Hepatocyte (in vitro differentiated cells): Measurements from ENCODE around the gene NAT14. TPM values are rescaled to one million over a fixed set of nuclear protein-coding genes. Genes with fewer than 3 reads are reported as not detected.

ENCODE experiments used
- DNase-seq: peaks from one replicate; pipeline ENCODE4 v3.0.0-alpha.2; 2016; ENCODE audit warnings: low spot score
- H2AFZ ChIP-seq: fragments of 200-600 bp; sonication (generic); 2 replicates; pipeline ENCODE4 v1.6.0; 2016; ENCODE audit warnings: antibody characterized with exemption, mild to moderate bottlenecking
- H3K27ac ChIP-seq: fragments of 200-600 bp; sonication (generic); 2 replicates; pipeline ENCODE4 v1.5.1; 2016; ENCODE audit warnings: mild to moderate bottlenecking
- H3K27me3 ChIP-seq: fragments of 200-600 bp; sonication (generic); 2 replicates; pipeline ENCODE4 v1.6.1; 2016
- H3K36me3 ChIP-seq: fragments of 200-600 bp; sonication (generic); replicated peaks from 2 replicates; pipeline ENCODE4 v1.5.1; 2016; ENCODE audit warnings: low read depth; ENCODE audit not compliant: insufficient read depth
- H3K4me1 ChIP-seq: fragments of 200-600 bp; sonication (generic); 2 replicates; pipeline ENCODE4 v1.5.1; 2016; ENCODE audit warnings: mild to moderate bottlenecking, moderate library complexity; ENCODE audit not compliant: insufficient read depth
- H3K4me2 ChIP-seq: fragments of 200-600 bp; sonication (generic); 2 replicates; pipeline ENCODE4 v1.6.0; 2016
- H3K4me3 ChIP-seq: fragments of 200-600 bp; sonication (generic); 2 replicates; pipeline ENCODE4 v1.5.1; 2016; ENCODE audit warnings: mild to moderate bottlenecking
- H3K79me2 ChIP-seq: fragments of 200-600 bp; sonication (generic); 2 replicates; pipeline ENCODE4 v1.6.0; 2017; ENCODE audit warnings: mild to moderate bottlenecking
- H3K9me2 ChIP-seq: fragments of 200-600 bp; sonication (generic); replicated peaks from 2 replicates; pipeline ENCODE4 v1.6.0; 2017; ENCODE audit warnings: mild to moderate bottlenecking; ENCODE audit not compliant: insufficient read depth
- H3K9me3 ChIP-seq: fragments of 200-600 bp; sonication (generic); 2 replicates; pipeline ENCODE4 v1.5.1; 2016; ENCODE audit warnings: low read depth, mild to moderate bottlenecking
- H4K20me1 ChIP-seq: fragments of 200-600 bp; sonication (generic); 2 replicates; pipeline ENCODE4 v1.6.0; 2016; ENCODE audit warnings: mild to moderate bottlenecking; ENCODE audit not compliant: insufficient read depth, poor library complexity, severe bottlenecking
- EZH2 ChIP-seq: fragments of 200-600 bp; sonication (generic); IDR thresholded peaks from 2 replicates; pipeline ENCODE4 v1.6.1; 2016; ENCODE audit warnings: antibody characterized with exemption, mild to moderate bottlenecking, borderline replicate concordance
- EZH2phosphoT487 ChIP-seq: fragments of 200-600 bp; sonication (generic); IDR thresholded peaks from one replicate; pipeline ENCODE4 v1.6.1; 2018; ENCODE audit warnings: antibody characterized with exemption, mild to moderate bottlenecking, low read depth, moderate library complexity; ENCODE audit not compliant: unreplicated experiment, severe bottlenecking
- WGBS: methylation state at CpG from one replicate; pipeline ENCODE4 v1.1.6; 2016; ENCODE audit warnings: low lambda C conversion rate; ENCODE audit errors: missing lambda C conversion rate; 5-methylcytosine and 5-hydroxymethylcytosine counted together
- polyA plus RNA-seq: library from polyadenylated mRNA; unstranded; fragments of >200 nt; fragmentation: Nextera tagmentation; extraction: Ambion mirVana; gene quantifications from 2 replicates; pipeline ENCODE4 v1.2.1, GENCODE V29; 2016
- total RNA-seq: library from RNA; depleted of rRNA; stranded (reverse); fragments of >200 nt; gene quantifications from 2 replicates; pipeline ENCODE4 v1.2.3, GENCODE V29; 2014
- TF ChIP-seq, protein P1 (sequence below): fragments of 200-600 bp; sonication (generic); IDR thresholded peaks from 2 replicates; pipeline ENCODE4 v1.5.1; 2016; ENCODE audit warnings: antibody characterized with exemption, mild to moderate bottlenecking; ENCODE audit not compliant: poor library complexity

Gene NAT14
- total and polyA plus RNA-seq, 2 experiments from 2014 or later, result 22.3 to 40.3 TPM

DNA sequence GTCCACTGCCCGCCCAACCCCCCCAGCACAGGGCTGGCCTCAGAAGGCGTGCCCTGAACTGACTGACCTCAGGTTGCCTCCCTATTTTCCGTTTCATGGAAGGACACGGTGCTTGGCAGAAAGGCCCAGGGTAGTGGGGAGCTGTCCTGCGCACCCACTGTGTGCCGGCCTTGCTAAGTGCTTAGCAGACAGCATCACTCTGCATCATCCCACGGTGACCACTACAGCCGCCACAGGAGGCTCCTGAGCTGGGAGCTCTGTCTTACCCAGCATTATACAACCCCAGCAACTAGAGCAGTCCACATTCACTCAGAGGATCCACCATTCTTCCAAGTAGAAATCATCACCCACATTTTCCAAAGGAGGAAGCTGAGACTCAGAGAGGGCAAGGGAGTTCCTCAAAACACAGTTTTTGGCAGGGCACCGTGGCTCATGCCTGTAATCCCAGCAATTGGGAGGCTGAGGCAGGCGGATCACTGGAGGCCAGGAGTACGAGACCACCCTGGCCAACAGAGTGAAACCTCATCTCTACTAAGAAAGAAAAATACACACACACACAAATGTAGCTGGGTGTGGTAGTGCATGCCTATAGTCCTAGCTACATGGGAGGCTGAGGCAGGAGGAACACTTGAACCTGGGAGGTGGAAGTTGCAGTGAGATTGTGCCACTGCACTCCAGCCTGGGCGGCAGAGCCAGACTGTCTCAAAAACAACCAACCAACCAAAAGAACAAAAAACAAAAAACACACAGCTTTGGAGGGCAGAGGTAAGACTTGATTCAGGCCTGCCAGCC lies 50.4 kb downstream of the NAT14 start:
- no peak for TF ChIP-seq EZH2phosphoT487
- TF ChIP-seq EZH2, result no peak
- TF ChIP-seq, protein P1, sequence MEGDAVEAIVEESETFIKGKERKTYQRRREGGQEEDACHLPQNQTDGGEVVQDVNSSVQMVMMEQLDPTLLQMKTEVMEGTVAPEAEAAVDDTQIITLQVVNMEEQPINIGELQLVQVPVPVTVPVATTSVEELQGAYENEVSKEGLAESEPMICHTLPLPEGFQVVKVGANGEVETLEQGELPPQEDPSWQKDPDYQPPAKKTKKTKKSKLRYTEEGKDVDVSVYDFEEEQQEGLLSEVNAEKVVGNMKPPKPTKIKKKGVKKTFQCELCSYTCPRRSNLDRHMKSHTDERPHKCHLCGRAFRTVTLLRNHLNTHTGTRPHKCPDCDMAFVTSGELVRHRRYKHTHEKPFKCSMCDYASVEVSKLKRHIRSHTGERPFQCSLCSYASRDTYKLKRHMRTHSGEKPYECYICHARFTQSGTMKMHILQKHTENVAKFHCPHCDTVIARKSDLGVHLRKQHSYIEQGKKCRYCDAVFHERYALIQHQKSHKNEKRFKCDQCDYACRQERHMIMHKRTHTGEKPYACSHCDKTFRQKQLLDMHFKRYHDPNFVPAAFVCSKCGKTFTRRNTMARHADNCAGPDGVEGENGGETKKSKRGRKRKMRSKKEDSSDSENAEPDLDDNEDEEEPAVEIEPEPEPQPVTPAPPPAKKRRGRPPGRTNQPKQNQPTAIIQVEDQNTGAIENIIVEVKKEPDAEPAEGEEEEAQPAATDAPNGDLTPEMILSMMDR, result no peak
- Histone ChIP-seq H3K27ac (no peak overlapping the region), H2AFZ (no peak overlapping the region), H3K36me3 (no peaks in the 10 kb centered on the region), H3K79me2 (no peaks in the 10 kb centered on the region), H3K4me1 (no peaks in the 10 kb centered on the region), H3K9me3 (no peaks in the 10 kb centered on the region), H4K20me1 (no peaks in the 10 kb centered on the region), H3K9me2 (no peaks in the 10 kb centered on the region), H3K4me2 (no peak overlapping the region), H3K27me3 (no peaks in the 10 kb centered on the region), H3K4me3 (no peak overlapping the region)
- no peak for DNase-seq
- 88% methylated on average over 12 of the region's 12 CpGs for WGBS

DNA sequence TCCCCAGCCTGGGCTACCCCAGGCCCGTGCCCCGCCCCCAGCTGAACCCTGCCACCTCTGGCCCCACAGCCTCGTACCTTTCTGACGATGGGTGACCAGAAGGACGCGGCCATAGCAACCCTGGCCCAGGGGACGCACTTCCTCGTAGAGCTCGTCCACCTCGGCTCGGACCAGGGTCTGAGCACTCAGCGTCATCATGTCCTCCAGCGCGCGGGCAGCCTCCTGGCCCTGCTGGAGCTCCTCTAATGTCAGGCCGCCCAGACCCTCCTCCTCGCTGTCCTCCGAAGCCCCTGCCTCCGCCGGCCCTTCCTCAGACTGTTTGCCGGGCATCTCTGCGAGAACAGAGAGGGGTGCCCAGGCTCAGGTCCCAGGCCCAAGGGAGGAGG lies 51.0 kb downstream of the NAT14 start:
- no peak overlapping the region for H3K4me2 ChIP-seq
- no peaks in the 10 kb centered on the region for H3K9me2 ChIP-seq
- H3K36me3 ChIP-seq, result no peaks in the 10 kb centered on the region
- no peak overlapping the region for H3K27ac ChIP-seq
- H4K20me1 ChIP-seq, result no peaks in the 10 kb centered on the region
- no peaks in the 10 kb centered on the region for H3K9me3 ChIP-seq
- DNase-seq, result no peak
- H3K4me1 ChIP-seq, result no peaks in the 10 kb centered on the region
- WGBS, result 83% methylated on average over 15 of the region's 22 CpGs
- H3K27me3 ChIP-seq, result no peaks in the 10 kb centered on the region
- no peak for TF ChIP-seq EZH2phosphoT487
- TF ChIP-seq EZH2, result no peak
- TF ChIP-seq, protein P1, result no peak
- no peak overlapping the region for H2AFZ ChIP-seq
- H3K4me3 ChIP-seq, result no peak overlapping the region
- no peaks in the 10 kb centered on the region for H3K79me2 ChIP-seq

DNA sequence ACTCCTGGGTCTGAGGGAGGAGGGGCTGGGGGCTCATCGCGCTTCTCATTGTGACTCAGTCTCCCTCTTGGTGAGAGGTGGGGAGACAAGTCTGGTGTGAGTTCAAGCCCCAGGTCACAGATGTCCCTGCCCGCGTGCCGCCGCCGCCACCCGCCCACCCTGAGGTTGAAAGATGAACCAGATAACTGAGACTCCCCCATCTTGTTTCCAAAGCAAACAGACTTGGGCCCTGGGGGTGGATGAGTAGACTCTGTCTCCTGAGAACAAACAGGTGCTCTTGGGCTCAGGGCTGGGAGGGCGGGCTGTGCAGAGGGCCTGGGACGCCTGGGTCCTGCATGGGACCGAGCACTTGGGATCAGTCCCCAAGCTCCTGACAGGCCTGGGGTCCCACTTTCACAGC lies 51.4 kb downstream of the NAT14 start:
- WGBS, result 80% methylated on average over 2 of the region's 11 CpGs
- no peaks in the 10 kb centered on the region for H3K9me3 ChIP-seq
- no peak overlapping the region for H3K4me2 ChIP-seq
- no peak overlapping the region for H2AFZ ChIP-seq
- H3K79me2 ChIP-seq, result no peaks in the 10 kb centered on the region
- no peaks in the 10 kb centered on the region for H3K9me2 ChIP-seq
- no peak overlapping the region for H3K4me3 ChIP-seq
- no peaks in the 10 kb centered on the region for H3K27me3 ChIP-seq
- H4K20me1 ChIP-seq, result no peaks in the 10 kb centered on the region
- no peaks in the 10 kb centered on the region for H3K36me3 ChIP-seq
- TF ChIP-seq, protein P1, result no peak
- no peak for TF ChIP-seq EZH2phosphoT487
- no peak for TF ChIP-seq EZH2
- no peak overlapping the region for H3K27ac ChIP-seq
- H3K4me1 ChIP-seq, result no peaks in the 10 kb centered on the region
- no peak for DNase-seq

Other genes with a start within 250 kb of the NAT14 start
- gene PPP6R1, start 226.2 kb upstream of the NAT14 start, total RNA-seq, result 37.1 and 39.5 TPM in 2 replicates
- 76.0 and 79.3 TPM in 2 replicates for gene PPP6R1, start 226.2 kb upstream of the NAT14 start, polyA plus RNA-seq
- 31.5 and 33.9 TPM in 2 replicates for gene HSPBP1, start 205.1 kb upstream of the NAT14 start, total RNA-seq
- gene HSPBP1, start 205.1 kb upstream of the NAT14 start, polyA plus RNA-seq, result 52.2 and 54.5 TPM in 2 replicates
- gene BRSK1, start 201.2 kb upstream of the NAT14 start, total RNA-seq, result 3.3 and 13.2 TPM in 2 replicates
- 2.4 and 2.7 TPM in 2 replicates for gene BRSK1, start 201.2 kb upstream of the NAT14 start, polyA plus RNA-seq
- gene TMEM150B, start 159.8 kb upstream of the NAT14 start, total RNA-seq, result 10.6 and 25.4 TPM in 2 replicates
- gene TMEM150B, start 159.8 kb upstream of the NAT14 start, polyA plus RNA-seq, result 8.1 and 9.2 TPM in 2 replicates
- gene KMT5C, start 145.3 kb upstream of the NAT14 start, total RNA-seq, result 13.6 and 22.8 TPM in 2 replicates
- gene KMT5C, start 145.3 kb upstream of the NAT14 start, polyA plus RNA-seq, result 23.6 and 38.0 TPM in 2 replicates
- gene COX6B2, start 130.5 kb upstream of the NAT14 start, total RNA-seq, result 0.20 and 0.50 TPM in 2 replicates
- gene COX6B2, start 130.5 kb upstream of the NAT14 start, polyA plus RNA-seq, result 4.5 and 7.8 TPM in 2 replicates
- not detected in 2 replicates for gene GARIN5B, start 121.9 kb upstream of the NAT14 start, total RNA-seq
- 0.18 TPM in 1 of 2 replicates, not detected in the other for gene GARIN5B, start 121.9 kb upstream of the NAT14 start, polyA plus RNA-seq
- gene IL11, start 114.7 kb upstream of the NAT14 start, total RNA-seq, result 1.4 and 4.4 TPM in 2 replicates
- gene IL11, start 114.7 kb upstream of the NAT14 start, polyA plus RNA-seq, result 6.6 and 8.5 TPM in 2 replicates
- gene TMEM190, start 108.4 kb upstream of the NAT14 start, total RNA-seq, result not detected in 2 replicates
- 6.6 and 13.0 TPM in 2 replicates for gene TMEM190, start 108.4 kb upstream of the NAT14 start, polyA plus RNA-seq
- gene TMEM238, start 100.9 kb upstream of the NAT14 start, total RNA-seq, result 1.8 and 9.1 TPM in 2 replicates
- gene TMEM238, start 100.9 kb upstream of the NAT14 start, polyA plus RNA-seq, result 29.6 and 39.2 TPM in 2 replicates
- 604 and 984 TPM in 2 replicates for gene RPL28, start 99.3 kb upstream of the NAT14 start, total RNA-seq
- gene RPL28, start 99.3 kb upstream of the NAT14 start, polyA plus RNA-seq, result 410 and 437 TPM in 2 replicates
- gene UBE2S, start 77.4 kb upstream of the NAT14 start, total RNA-seq, result 18.5 and 20.4 TPM in 2 replicates
- 105 and 116 TPM in 2 replicates for gene UBE2S, start 77.4 kb upstream of the NAT14 start, polyA plus RNA-seq
- not detected in 2 replicates for gene SHISA7, start 41.9 kb upstream of the NAT14 start, total RNA-seq
- not detected in 2 replicates for gene SHISA7, start 41.9 kb upstream of the NAT14 start, polyA plus RNA-seq
- gene ISOC2, start 23.5 kb upstream of the NAT14 start, total RNA-seq, result 79.3 and 90.4 TPM in 2 replicates
- gene ISOC2, start 23.5 kb upstream of the NAT14 start, polyA plus RNA-seq, result 64.2 and 72.2 TPM in 2 replicates
- not detected in 2 replicates for gene C19orf85, start 20.4 kb upstream of the NAT14 start, total RNA-seq
- not detected in 2 replicates for gene C19orf85, start 20.4 kb upstream of the NAT14 start, polyA plus RNA-seq
- 2.2 and 4.7 TPM in 2 replicates for gene ZNF628, start 8.6 kb upstream of the NAT14 start, total RNA-seq
- gene ZNF628, start 8.6 kb upstream of the NAT14 start, polyA plus RNA-seq, result 1.0 and 1.2 TPM in 2 replicates
- 0.04 and 0.80 TPM in 2 replicates for gene SSC5D, start 3.2 kb downstream of the NAT14 start, total RNA-seq
- 3.2 and 5.1 TPM in 2 replicates for gene SSC5D, start 3.2 kb downstream of the NAT14 start, polyA plus RNA-seq
- 0.28 and 0.30 TPM in 2 replicates for gene SBK2, start 51.9 kb downstream of the NAT14 start, total RNA-seq
- 0.33 and 0.51 TPM in 2 replicates for gene SBK2, start 51.9 kb downstream of the NAT14 start, polyA plus RNA-seq
- gene SBK3, start 60.4 kb downstream of the NAT14 start, total RNA-seq, result 0.57 TPM in 1 of 2 replicates, not detected in the other
- 0.92 TPM in 1 of 2 replicates, not detected in the other for gene SBK3, start 60.4 kb downstream of the NAT14 start, polyA plus RNA-seq
- gene ZNF579, start 95.7 kb downstream of the NAT14 start, total RNA-seq, result 4.1 and 5.1 TPM in 2 replicates
- gene ZNF579, start 95.7 kb downstream of the NAT14 start, polyA plus RNA-seq, result 14.8 and 21.7 TPM in 2 replicates
- 3.8 and 5.6 TPM in 2 replicates for gene FIZ1, start 114.3 kb downstream of the NAT14 start, total RNA-seq
- 14.0 and 16.4 TPM in 2 replicates for gene FIZ1, start 114.3 kb downstream of the NAT14 start, polyA plus RNA-seq
- gene ZNF524, start 115.1 kb downstream of the NAT14 start, total RNA-seq, result 8.4 and 12.4 TPM in 2 replicates
- gene ZNF524, start 115.1 kb downstream of the NAT14 start, polyA plus RNA-seq, result 18.5 and 19.5 TPM in 2 replicates
- gene ZNF865, start 120.5 kb downstream of the NAT14 start, total RNA-seq, result 3.0 and 3.1 TPM in 2 replicates
- 1.7 and 2.2 TPM in 2 replicates for gene ZNF865, start 120.5 kb downstream of the NAT14 start, polyA plus RNA-seq
- 6.7 and 7.2 TPM in 2 replicates for gene ZNF784, start 139.4 kb downstream of the NAT14 start, total RNA-seq
- 5.5 and 10.0 TPM in 2 replicates for gene ZNF784, start 139.4 kb downstream of the NAT14 start, polyA plus RNA-seq
- 6.1 and 10.1 TPM in 2 replicates for gene ZNF580, start 155.8 kb downstream of the NAT14 start, total RNA-seq
- 53.8 and 71.5 TPM in 2 replicates for gene ZNF580, start 155.8 kb downstream of the NAT14 start, polyA plus RNA-seq
- gene ZNF581, start 158.5 kb downstream of the NAT14 start, total RNA-seq, result 12.2 and 17.3 TPM in 2 replicates
- 14.2 and 22.5 TPM in 2 replicates for gene ZNF581, start 158.5 kb downstream of the NAT14 start, polyA plus RNA-seq
- 13.0 and 18.3 TPM in 2 replicates for gene CCDC106, start 163.0 kb downstream of the NAT14 start, total RNA-seq
- 30.5 and 31.7 TPM in 2 replicates for gene CCDC106, start 163.0 kb downstream of the NAT14 start, polyA plus RNA-seq
- gene U2AF2, start 169.8 kb downstream of the NAT14 start, total RNA-seq, result 94.6 and 99.6 TPM in 2 replicates
- gene U2AF2, start 169.8 kb downstream of the NAT14 start, polyA plus RNA-seq, result 16.1 and 18.0 TPM in 2 replicates
- 40.2 and 74.8 TPM in 2 replicates for gene EPN1, start 190.0 kb downstream of the NAT14 start, total RNA-seq
- gene EPN1, start 190.0 kb downstream of the NAT14 start, polyA plus RNA-seq, result 154 and 165 TPM in 2 replicates